ENCODE data around the gene POPDC3. TPM values are rescaled to one million over a fixed set of nuclear protein-coding genes. Genes with fewer than 3 reads are reported as not detected.
"Not testable (repeated sequence)": the region's sequence is repeated elsewhere in the genome, so short reads cannot be mapped to it uniquely, and the experiment has no call there.

Gene POPDC3
- total RNA-seq, 1 donor from 2014 or later = 0.86 TPM

GRCh38 chr6:105220186-105220585, 40.4 kb upstream of the POPDC3 start:
- Mint-ChIP-seq H3K4me1 (peaks cover 5% of the 10 kb centered on the region), H3K27ac (ENCODE audit: unreplicated experiment) (no peak overlapping the region), H3K36me3 (ENCODE audit: low read depth) (no peaks in the 10 kb centered on the region), H3K4me3 (no peak overlapping the region), H3K9me3 (no peaks in the 10 kb centered on the region), H3K27me3 (ENCODE audit: low read depth) (no peaks in the 10 kb centered on the region)
- TF ChIP-seq CTCF (conservative IDR thresholded peaks at IDR 0.05) = no peak
- no peak for DNase-seq (ENCODE audit: low read depth, low spot score)

GRCh38 chr6:105219218-105219617, 39.4 kb upstream of the POPDC3 start:
- H3K9me3 Mint-ChIP-seq; H3K4me3 Mint-ChIP-seq; H3K4me1 Mint-ChIP-seq; H3K27ac Mint-ChIP-seq (ENCODE audit: unreplicated experiment); H3K27me3 Mint-ChIP-seq (ENCODE audit: low read depth); DNase-seq (ENCODE audit: low read depth, low spot score); H3K36me3 Mint-ChIP-seq (ENCODE audit: low read depth): not testable (repeated sequence)

- peaks cover 11% of the 10 kb centered on the region for H3K4me1 Mint-ChIP-seq
- H3K4me3 Mint-ChIP-seq = no peak overlapping the region
- H3K36me3 Mint-ChIP-seq (ENCODE audit: low read depth) = no peaks in the 10 kb centered on the region
- no peak for TF ChIP-seq CTCF (conservative IDR thresholded peaks at IDR 0.05)
- no peak for DNase-seq (ENCODE audit: low read depth, low spot score)
- H3K27me3 Mint-ChIP-seq (ENCODE audit: low read depth) = no peaks in the 10 kb centered on the region
- H3K27ac Mint-ChIP-seq (ENCODE audit: unreplicated experiment) = no peak overlapping the region
- H3K9me3 Mint-ChIP-seq = no peaks in the 10 kb centered on the region
Measured at GRCh38 chr6:105215506-105215905, 35.7 kb upstream of the POPDC3 start.

GRCh38 chr6:105214668-105215067, 34.9 kb upstream of the POPDC3 start:
- Mint-ChIP-seq H3K27me3 (ENCODE audit: low read depth) (no peaks in the 10 kb centered on the region), H3K4me3 (no peak overlapping the region), H3K9me3 (no peaks in the 10 kb centered on the region), H3K27ac (ENCODE audit: unreplicated experiment) (no peak overlapping the region), H3K4me1 (peaks cover 19% of the 10 kb centered on the region), H3K36me3 (ENCODE audit: low read depth) (no peaks in the 10 kb centered on the region)
- no peak for DNase-seq (ENCODE audit: low read depth, low spot score)
- TF ChIP-seq CTCF (conservative IDR thresholded peaks at IDR 0.05) = no peak

GRCh38 chr6:105213272-105213671, 33.5 kb upstream of the POPDC3 start:
- Mint-ChIP-seq H3K27me3 (ENCODE audit: low read depth) (no peaks in the 10 kb centered on the region), H3K36me3 (ENCODE audit: low read depth) (no peaks in the 10 kb centered on the region), H3K4me3 (no peak overlapping the region), H3K4me1 (peaks cover 26% of the 10 kb centered on the region), H3K27ac (ENCODE audit: unreplicated experiment) (no peak overlapping the region), H3K9me3 (peaks cover 3% of the 10 kb centered on the region)
- no peak for DNase-seq (ENCODE audit: low read depth, low spot score)
- no peak for TF ChIP-seq CTCF (conservative IDR thresholded peaks at IDR 0.05)

GRCh38 chr6:105212587-105212986, 32.8 kb upstream of the POPDC3 start:
- no peak overlapping the region for H3K4me3 Mint-ChIP-seq
- no peak for TF ChIP-seq CTCF (conservative IDR thresholded peaks at IDR 0.05)
- H3K4me1 Mint-ChIP-seq = peaks cover 26% of the 10 kb centered on the region
- peaks cover 3% of the 10 kb centered on the region for H3K9me3 Mint-ChIP-seq
- H3K27ac Mint-ChIP-seq (ENCODE audit: unreplicated experiment) = no peak overlapping the region
- DNase-seq (ENCODE audit: low read depth, low spot score) = no peak
- no peaks in the 10 kb centered on the region for H3K36me3 Mint-ChIP-seq (ENCODE audit: low read depth)
- no peaks in the 10 kb centered on the region for H3K27me3 Mint-ChIP-seq (ENCODE audit: low read depth)

Measured in neural crest cell (in vitro differentiated cells).